Measurements from ENCODE around the gene UBXN6.

- TF ChIP-seq YY1 (IDR thresholded peaks at IDR 0.05; ENCODE audit: low read depth) (no peak), TAF1 (IDR thresholded peaks at IDR 0.05; ENCODE audit: low read depth) (no peak), CREB1 (IDR thresholded peaks at IDR 0.05; ENCODE audit: low read depth) (no peak), NFIC (IDR thresholded peaks at IDR 0.05) (no peak), MAX (IDR thresholded peaks at IDR 0.05) (no peak), RAD21 (IDR thresholded peaks at IDR 0.05; ENCODE audit: low read depth) (no peak), TEAD4 (IDR thresholded peaks at IDR 0.05) (no peak), TCF12 (IDR thresholded peaks at IDR 0.05; ENCODE audit: low read depth) (no peak), USF1 (IDR thresholded peaks at IDR 0.05) (no peak), REST (IDR thresholded peaks at IDR 0.05; ENCODE audit: low read depth) (no peak), EP300 (IDR thresholded peaks at IDR 0.05; ENCODE audit: borderline replicate concordance) (no peak)
These were observed 30.9 kb upstream of the UBXN6 start for GRCh38 chr19:4488496-4488895.
